ENCODE results near the gene UBA6.
"Not testable (repeated sequence)": the region's sequence is repeated elsewhere in the genome, so short reads cannot be mapped to it uniquely, and the experiment has no call there.

Gene UBA6

GRCh38 chr4:67713529-67714247 lies 12.7 kb upstream of the UBA6 start:
- DNase-seq: no peak

GRCh38 chr4:67712650-67713528 lies 11.9 kb upstream of the UBA6 start:
- DNase-seq: no peak

- DNase-seq: no peak
Measured at GRCh38 chr4:67712000-67712625, 11.2 kb upstream of the UBA6 start.

GRCh38 chr4:67706682-67707081 lies 5.7 kb upstream of the UBA6 start:
- DNase-seq: not testable (repeated sequence)

- no peak for DNase-seq
Measured at GRCh38 chr4:67704843-67705242, 3.9 kb upstream of the UBA6 start.

- no peak for DNase-seq
Measured at GRCh38 chr4:67702166-67702565, 1.2 kb upstream of the UBA6 start.

- no peak for DNase-seq
Measured at GRCh38 chr4:67701517-67701850, 529 bp upstream of the UBA6 start.

GRCh38 chr4:67700116-67700737 lies 728 bp downstream of the UBA6 start:
- no peak for DNase-seq

- DNase-seq: no peak
Measured at GRCh38 chr4:67699603-67700002, 1.4 kb downstream of the UBA6 start.

- no peak for DNase-seq
Measured at GRCh38 chr4:67697860-67698687, 2.9 kb downstream of the UBA6 start.

GRCh38 chr4:67696061-67696460 lies 4.9 kb downstream of the UBA6 start:
- no peak for DNase-seq

- no peak for DNase-seq
Measured at GRCh38 chr4:67694662-67695061, 6.3 kb downstream of the UBA6 start.

- no peak for DNase-seq
Measured at GRCh38 chr4:67691328-67691727, 9.6 kb downstream of the UBA6 start.

GRCh38 chr4:67687636-67688035 lies 13.3 kb downstream of the UBA6 start:
- DNase-seq: no peak

- DNase-seq: no peak
Measured at GRCh38 chr4:67685532-67685859, 15.5 kb downstream of the UBA6 start.

- no peak for DNase-seq
Measured at GRCh38 chr4:67684839-67685531, 16.0 kb downstream of the UBA6 start.

GRCh38 chr4:67682266-67682665 lies 18.7 kb downstream of the UBA6 start:
- DNase-seq: no peak

- no peak for DNase-seq
Measured at GRCh38 chr4:67680581-67681222, 20.3 kb downstream of the UBA6 start.

GRCh38 chr4:67678612-67679011 lies 22.3 kb downstream of the UBA6 start:
- DNase-seq: no peak

- no peak for DNase-seq
Measured at GRCh38 chr4:67674098-67674497, 26.9 kb downstream of the UBA6 start.

GRCh38 chr4:67668315-67668714 lies 32.6 kb downstream of the UBA6 start:
- no peak for DNase-seq

- DNase-seq: no peak
Measured at GRCh38 chr4:67660418-67660817, 40.5 kb downstream of the UBA6 start.
